T1000 (cell line): ENCODE measurements around the gene IFFO2.

ENCODE experiments used
- DNase-seq: peaks from one replicate; lab custom pipeline; 2025; ENCODE audit warnings: mixed read lengths; lab: John Stamatoyannopoulos, UW

The IFFO2 gene

DNA sequence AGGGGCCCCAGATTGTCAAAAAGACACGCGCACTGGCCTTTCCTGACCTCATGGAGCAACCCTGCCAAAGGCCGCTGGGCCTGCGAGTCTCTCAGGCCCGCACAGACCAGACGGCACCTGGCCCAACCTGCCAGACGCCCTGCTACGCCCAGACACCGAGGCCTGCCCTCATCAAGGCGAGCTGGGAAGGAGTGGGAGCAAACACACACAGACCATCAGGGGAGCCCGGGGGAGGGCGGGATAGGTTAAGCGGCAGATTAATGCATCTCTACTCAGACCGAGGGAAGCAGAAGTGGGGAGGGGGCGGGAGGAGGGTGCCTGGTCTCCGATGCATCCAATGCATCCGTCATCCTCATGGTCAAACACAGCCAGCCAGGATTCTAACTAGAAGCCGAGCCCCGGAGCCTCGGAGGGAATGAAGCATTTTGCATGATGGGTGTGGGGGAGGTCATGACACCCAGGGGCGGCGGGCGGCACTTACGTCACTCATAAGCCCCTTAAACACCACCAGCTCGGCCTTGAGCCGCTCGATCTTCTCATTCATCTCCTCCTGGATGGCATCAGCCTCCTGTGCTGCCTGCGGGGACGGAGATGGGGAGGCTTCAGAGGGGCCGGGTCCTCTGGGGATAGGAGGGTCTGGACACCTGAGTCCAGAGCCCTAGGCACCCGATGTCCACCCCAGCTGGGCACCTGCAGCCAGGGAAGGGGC is 37.1 kb downstream of the IFFO2 start:
- no peak for DNase-seq

DNA sequence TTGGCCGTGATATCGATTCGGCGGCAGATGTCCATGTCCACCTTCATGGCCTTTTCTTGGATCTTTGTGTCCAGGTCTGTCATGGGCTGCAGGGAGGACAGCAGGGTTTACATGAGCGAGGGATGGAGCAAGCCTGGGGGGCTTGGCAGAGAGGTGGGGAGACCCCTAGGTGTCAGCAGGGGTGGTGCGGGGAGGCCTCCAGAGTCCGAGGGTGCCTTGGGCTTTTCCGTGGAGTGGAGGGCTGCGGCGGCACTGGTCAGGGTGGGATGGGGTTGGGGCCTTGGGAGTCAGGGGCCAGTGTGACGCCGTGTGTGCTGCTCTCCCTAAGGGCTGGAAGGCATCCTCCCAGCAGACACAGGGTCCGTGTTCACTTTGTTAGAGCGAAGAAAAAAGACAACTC is 38.1 kb downstream of the IFFO2 start:
- no peak for DNase-seq

DNA sequence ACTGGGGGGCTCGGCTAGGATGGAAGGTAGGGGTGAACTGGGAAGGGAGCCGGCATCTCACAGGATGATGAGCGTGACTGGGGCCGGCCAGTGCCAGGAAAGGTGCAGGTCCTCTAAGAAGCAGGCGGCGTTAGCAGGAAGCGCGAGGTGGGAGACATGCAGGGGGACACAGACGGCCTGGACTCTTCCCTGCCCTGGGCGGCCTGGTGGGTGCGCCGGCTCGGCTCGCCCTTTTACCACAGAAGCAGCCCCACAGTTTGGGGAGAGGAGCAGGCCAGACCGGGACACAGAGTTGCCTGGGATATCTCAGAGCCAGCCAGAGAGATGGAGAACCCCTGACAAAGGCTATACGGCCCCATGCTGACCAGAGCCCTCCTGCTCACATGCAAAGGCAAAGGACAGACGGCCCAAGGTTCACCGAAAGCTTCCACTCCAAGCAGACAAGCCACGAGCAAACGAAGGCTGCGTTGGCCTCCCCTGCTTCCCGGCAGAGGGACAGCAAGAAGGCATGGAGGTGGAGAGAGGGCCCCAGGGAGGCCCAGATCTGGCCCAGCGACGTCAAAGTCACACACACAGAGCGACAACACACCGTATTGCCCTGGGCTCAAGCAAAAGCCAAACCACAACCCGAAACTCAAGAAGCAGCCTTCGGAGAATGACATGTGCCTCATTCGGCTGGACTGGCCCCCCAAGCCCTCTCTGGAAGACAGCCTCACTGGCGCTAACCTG is 39.2 kb downstream of the IFFO2 start:
- no peak for DNase-seq

DNA sequence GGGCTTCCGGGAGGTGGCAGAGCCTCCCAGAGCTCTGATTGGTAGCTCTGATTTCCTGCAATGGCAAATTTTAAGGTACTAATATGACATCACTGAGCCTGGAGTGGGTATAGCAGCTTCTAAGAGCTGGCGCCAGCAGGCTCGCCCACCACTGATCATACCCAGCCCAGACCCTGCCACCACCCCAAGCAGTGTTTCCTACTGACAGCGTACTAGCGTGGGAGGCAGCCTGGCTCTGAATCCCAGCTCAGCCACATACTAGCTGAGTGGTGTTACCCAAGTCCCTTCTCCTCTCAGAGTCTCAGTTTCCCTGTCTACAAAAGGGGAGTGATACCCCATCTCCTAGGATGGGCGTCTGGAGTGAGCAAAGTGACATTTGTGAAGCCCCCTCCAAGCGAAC is 41.1 kb downstream of the IFFO2 start:
- DNase-seq = no peak

DNA sequence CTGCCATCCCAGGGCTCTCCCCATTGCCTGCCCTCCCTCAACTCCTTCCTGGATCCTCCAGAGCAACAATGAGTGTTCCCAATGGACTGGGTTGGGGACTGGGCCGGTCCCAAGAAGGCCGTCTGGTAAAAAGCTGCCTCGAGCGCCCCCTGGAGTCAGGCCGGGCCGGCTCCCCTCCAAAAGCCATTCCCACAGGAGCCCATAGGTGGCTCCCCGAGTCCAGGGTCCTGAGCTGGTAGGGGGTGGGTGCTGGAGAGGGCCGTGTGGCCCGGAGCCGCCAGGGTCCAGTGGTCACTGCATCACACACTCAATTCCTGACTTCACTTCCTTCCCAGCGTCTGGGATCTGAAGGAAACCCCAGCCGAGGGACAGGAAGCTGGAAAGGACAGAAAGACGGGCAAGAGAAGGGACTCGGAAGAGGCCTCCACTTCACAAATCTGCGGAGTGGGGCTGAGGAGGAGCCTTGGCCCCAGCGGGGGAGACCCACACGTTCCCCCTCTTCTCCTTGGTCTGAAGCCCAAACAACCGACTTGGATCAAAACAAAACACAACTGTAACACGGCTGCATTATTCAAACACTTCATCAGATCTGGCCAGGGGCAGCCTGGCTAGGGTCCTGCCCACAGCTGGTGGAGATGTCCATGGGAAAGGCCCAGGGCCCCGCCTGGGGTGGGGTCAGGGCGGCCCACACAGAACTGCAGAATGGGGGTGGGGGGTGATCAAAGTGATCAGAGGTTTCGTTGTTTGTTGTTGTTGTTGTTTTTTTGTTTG is 43.2 kb downstream of the IFFO2 start:
- DNase-seq = peak; percentile 63

DNA sequence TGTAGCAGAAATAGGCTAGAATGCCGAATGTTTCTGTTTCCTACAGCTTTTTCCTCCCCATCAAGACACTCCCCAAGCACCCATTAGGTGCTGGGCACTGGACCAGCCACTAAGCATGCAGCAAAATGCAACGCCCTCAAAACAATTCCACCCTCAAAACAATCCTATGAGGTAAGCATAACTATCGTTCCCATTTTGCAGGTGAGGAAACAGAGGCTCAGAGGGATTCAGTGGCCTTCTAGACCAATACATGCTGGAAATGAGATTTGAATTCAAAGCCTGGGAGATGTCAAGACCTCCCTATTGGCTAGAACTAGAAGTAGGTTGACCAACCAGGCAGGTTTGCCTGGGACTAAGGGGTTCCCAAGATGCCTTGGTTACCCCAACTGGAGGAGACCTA is 43.9 kb downstream of the IFFO2 start:
- no peak for DNase-seq

DNA sequence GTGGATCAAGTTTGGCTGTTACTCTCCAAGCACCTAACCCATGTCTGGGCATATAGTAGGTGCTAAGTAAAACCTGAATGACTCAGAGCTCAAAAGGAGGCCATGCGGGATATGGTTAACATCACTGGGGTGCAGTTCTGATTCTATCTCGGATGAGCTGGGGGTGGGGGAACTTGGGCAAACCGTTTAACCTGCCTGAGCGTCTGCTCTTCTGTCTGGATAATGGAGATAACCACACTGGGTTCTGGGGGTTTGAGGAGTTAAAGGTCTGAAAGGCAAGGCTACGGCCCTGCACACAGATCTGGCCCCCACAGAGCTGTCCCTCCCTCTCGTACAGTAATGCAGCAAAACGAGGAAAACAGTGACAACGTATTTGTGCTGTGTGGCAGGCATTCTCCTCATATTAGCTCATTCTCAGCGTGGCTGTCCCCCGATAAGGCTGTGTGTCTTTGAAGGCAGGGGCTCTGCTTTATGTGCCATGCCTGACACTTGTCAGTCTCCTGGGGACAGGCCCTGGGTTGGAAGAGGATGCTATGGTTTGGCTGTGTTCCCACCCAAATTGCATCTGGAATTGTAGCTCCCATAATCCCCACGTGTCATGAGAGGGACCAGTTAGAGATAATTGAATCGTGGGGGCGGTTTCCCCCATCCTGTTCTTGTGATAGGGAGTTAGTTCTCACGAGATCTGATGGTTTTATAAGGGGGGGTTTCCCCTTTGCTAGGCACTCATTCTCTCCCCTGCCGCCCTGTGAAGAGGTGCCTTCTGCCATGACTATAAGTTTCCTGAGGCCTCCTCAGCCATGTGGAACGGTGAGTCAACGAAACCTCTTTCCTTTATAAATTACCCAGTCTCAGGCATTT is 47.3 kb downstream of the IFFO2 start:
- DNase-seq = no peak

DNA sequence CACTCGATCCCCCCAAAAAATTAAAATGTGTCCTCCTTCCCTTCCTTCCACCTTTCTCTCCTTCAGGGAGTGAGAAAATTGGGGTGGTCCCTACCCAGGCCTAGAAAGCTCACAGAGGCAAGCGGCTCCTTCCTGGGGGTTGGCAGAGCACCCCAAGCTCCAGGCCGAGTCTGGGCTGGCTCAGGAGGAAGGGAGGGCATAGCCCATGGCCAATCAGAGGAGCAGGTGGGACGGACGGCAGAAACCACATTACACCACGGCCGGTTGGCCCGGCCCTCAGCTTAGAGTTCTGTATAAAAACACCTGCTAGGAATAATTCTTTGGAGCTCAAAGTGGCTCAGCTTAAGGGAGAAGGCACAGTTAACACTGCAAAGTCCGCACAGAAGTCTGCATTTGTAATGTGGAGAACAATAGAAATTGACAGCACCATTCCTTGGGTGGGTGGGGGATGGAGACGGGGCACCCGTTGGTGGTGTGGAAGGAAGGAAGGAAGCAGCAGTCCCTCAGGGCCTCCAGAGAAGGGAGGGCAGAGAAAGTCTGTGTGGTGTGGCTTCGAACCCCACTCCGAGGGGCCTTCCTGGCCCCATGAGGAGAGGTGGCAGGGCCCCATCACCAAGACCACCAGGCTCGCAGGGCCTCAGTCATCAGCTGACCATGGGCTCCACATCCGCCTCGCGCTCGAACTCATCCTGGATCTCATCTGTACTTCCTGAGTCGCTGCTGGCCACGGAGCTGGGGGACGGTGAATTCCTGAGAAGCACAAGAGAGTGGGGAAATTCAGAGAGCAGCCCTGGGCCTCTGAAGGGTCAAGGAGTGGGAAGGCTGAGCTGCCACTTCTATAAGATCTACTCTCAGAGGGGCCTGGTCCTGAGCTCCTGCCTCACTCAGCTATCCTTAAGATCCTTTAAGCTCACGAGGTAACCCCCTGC is 48.3 kb downstream of the IFFO2 start:
- no peak for DNase-seq

DNA sequence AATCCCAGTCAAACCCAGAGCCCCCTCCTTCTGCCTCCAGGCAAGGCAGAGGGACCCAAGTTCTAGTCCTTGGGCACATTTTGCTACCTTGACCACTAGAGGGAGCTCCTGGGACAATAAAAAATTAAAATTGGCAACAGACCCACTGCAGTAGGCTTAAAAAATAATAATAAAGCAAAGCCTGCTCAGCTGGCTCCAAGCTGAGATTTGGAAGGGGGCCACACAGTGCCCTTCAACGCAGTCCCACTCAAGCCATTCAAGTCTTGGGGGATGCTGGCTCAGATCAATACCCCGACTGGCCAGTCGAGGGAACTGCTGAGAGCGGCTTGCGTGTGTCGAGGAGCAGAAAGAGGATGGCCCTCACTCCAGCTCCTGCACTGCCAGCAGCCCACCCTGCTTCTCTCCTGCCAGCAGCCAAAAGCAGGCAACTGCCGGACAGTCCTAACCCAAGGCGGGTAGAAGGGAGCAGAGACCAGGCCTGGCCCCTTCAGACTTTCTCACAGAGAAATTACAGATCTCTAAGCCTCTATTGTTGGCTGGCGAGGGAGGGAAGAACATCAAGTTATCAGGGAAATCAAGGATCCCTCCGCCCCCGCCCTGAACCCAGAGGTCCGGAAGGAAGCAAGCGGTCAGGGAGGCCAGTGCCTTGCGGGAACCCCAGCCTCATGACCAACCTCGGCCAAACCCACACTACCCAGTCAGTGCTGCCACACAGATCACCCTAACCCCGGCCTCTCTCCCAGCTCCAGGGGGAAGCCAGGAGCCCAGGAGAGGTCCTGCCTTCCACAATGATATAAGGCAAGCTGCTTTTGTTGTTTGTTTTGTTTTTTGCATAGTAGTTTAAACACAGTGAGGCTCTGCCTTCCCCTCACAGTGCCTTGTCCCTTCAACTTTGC is 49.2 kb downstream of the IFFO2 start:
- DNase-seq = peak; percentile 54

DNA sequence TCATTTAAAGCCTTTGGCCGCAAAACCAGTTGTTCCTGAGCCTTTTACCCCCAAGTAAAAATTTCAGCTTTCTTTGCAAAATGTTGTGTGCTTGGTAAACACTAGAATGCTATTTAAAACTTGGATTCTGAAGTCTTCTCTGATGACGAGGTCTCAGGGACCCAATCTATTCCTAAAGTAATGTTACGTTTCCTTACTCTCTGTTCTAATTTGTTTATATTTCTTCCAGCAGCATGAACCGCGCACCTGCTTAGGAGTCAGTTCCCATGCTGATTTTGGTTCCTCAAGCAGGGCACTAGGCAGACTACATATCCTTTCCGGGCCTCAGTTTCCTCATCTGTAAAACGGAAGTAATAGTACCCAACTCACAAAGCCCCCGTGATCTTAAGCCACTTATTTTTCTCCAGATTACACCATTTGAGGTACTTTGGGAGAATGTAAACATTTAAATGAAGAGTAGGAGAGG is 53.2 kb downstream of the IFFO2 start:
- DNase-seq = no peak

DNA sequence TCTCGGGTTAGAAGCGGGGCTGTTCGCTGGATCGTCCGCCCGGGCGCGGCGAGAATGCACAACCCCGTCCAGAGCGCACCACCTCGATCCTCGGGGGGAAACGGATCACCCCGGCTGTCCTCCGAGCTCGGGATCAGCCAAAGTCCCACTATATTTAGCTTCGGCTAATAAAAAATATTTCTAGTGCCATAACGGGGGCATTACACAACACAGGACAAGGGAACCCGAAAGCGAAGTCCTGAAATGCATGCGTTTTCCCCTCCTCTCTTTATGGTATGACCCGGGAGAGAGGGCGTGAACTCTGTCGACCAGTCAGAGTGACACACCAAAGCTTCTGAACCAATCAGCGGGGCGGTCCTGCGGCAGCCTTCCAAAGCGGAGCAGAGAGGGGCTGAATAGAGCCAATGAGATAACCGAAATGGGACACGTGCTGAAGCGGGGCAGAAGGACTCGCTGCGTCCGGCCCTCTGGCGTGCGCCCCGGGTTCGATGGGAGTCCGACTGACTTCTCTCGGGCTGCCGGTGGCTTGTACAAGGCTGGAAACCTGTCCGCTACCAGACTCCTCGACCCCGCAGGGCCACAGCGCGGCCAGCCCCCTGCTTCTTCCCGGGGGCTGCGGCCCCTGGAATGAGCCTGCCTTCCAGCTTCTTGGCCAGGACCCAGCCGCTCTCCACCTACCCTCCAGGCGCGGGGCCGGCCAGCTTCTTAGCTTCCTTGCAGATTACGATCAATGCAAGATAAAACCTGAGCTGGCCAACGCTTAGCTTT is 53.8 kb downstream of the IFFO2 start, which contains the start of gene ALDH4A1:
Gene ALDH4A1 (minus strand): TSS at position 33 of the 768 bp plus-strand sequence. CDS start 32 bp downstream, at position 1.
- peak; percentile 97 for DNase-seq

DNA sequence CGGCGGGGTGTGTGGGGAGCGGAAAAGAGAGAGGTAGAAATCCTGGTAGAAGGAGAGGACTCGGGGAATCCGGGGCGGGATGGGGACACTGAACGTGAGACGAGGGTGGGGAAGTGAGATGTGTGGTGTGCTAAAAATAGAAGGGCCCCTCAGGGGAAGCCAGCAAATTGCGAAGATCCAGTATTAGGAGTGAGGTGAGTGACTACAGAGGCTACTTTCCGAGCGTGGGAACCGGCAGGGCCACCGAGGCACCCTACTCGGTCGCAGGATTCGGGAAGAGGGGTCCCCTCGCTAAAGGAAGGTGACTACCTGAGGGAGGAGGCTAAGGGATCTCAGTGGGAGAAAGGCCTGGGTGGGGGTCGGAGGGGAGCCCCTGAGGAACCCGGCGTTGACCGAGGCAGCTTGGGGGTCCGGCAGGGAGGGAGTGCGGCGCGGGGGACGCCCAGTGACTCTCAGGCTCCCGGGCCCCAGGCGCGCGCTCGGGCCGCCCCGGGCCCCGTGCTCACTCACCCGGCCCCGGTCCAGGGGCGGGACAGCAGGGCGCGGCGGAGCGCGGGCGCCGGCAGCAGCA is 54.4 kb downstream of the IFFO2 start:
- DNase-seq = no peak

DNA sequence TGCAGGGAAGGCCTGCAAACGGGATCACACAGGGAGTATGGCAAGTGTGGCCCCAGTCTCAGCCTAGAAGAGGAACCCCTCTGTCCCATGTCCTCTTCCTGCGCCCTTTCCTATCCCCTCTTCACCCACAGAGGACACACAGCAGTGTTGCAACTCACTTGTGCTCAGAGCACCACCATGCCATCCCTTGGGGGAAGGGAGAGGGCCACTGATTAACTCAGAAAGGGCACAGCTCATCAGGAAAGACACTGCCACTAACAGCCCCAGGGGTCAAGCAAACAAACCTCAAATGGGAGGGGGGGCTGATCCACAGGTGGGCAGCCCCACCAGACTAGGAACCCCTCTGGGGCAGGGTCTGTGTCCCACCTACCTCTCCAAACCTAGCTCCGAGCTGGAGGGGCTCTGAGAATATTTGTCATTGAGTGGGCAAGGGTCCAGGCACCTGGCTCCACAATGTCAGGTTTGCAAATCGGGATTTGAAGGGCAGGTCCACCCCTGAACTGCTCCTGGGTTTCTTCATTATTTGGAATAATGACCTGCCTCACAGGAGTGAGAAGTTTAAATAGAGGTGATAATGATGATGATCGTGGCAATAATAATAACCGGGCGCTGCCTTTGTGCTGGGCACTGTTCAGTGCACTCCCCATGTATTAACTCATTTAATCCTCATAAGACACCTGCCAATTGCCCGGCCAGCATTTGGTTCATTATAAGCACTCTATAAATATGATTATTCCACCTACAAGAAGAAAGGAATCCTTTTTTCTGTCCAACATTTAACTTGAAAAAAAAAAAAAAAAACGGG is 55.1 kb downstream of the IFFO2 start:
- DNase-seq = no peak

DNA sequence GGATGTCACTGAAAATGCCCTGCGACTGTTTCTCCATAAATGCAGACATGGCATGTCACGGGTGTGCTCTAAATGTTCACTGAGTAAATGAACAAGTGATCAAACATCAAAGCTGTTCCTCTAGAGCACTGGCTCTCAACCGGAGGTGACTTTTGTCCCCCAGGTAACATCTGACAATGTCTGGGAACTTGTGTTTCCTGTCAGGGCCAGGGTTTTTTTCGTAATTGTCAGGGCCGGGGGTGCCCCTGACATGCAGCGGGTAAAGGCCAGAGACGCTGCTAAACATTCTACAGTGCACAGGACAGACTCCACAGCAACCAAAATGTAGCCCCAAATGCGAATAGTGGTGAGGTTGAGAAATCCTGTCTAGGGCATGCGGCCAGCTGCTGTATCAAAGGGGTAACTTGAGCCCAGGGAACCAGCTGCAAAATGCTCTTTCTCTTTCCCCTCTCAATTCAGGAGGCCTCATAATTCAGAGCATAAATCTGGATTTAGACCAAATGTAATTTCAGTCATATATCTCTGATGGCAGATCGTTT is 56.1 kb downstream of the IFFO2 start:
- DNase-seq = no peak

DNA sequence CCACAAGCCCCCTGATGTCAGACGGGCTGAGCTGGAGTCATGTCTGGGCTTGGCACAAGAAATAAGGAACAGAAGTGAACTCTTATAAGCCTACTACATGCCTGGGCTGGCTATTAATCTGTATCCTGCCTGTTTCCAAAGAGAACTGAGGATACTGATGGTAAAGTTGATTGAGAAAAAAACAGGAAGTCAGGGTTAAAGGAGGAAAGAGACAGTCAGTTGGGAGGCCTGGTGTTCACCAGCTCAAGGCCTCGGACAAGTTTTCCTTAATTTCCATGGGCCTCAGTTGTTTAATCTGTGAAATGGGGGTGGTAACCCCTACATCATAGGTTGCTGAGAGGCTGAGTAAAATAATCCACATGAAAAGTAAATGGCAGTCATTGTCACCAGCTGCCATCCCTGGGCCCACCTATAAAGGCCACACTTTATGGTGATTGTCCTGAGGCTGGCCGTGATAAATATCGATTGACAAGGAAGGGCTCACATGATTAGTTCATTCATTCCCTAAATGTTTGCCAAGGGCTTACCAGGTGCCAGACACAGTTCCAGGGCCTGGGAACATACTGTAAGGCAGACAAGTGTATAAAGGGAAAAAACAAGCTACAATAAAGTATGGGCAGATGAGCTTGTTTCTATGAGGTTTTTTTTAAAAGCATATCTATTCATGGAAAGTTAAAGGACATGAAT is 57.0 kb downstream of the IFFO2 start:
- DNase-seq = no peak

DNA sequence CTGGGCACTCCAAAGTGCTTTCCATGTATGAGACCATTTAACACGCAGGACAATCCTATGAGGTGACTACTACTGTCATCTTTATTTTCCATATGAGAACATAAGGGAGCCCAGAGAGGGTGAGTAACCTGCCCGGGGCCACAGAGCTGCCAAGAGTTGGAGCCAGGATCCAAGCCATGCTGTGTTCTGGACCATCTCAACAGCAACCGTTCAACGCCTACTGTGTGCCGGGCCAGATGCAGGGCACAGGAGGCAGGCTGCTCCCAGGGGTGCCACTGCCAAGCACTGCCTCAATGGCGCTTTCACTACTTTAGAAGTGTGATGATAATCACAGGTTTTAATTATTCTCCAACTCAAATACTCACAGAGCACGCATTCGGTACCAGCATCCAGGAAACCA is 57.9 kb downstream of the IFFO2 start:
- DNase-seq = no peak

DNA sequence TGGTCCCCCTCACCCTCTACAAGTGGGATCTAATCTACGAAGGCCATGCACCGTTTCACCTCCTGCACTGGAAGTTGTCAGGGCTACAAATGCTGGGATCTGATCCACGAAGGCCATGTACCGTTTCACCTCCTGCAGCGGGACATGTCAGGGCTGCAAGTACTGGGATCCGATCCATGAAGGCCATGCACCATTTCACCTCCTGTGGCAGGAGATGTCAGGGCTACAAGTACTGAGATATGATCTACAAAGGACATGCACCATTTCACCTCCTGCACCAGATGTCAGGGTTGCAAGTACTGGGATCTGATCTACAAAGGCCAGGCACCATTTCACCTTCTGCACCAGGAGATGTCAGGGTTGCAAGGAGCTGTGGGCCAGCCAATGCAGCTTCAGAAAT is 61.2 kb downstream of the IFFO2 start:
- no peak for DNase-seq
